HepG2 (cell line): Measurements from ENCODE around the gene PIAS3. TPM values are rescaled to one million over a fixed set of nuclear protein-coding genes. Genes with fewer than 3 reads are reported as not detected.

Source experiments
- ATAC-seq: fragments of 200-7000 bp; cut with Tn5 transposase; 3 replicates; pipeline ENCODE4 v1.9.1; 2020; ENCODE audit warnings: mild to moderate bottlenecking, moderate library complexity
- BruUV-seq: library from RNA; stranded (reverse); fragments of 400-500 nt; replicated peaks from 2 replicates; lab custom pipeline; 2021; lab: Mats Ljungman, UMichigan
- CTCF ChIA-PET: fragments of 300-600 bp; formaldehyde crosslinking; extraction: SDS; loops from one replicate; lab custom pipeline; 2021; ENCODE audit warnings: low total read pairs, inconsistent platforms, low intra/inter-chr PET ratio; lab: Yijun Ruan, JAX
- POLR2A ChIA-PET: fragments of 350-600 bp; sonication (Branson Sonifier 250); formaldehyde crosslinking; loops from one replicate; lab custom pipeline; 2020; ENCODE audit warnings: antibody characterized with exemption, inconsistent platforms; lab: Yijun Ruan, JAX
- DNase-seq: peaks from one replicate; pipeline ENCODE4 v3.0.0-alpha.2; 2015; ENCODE audit warnings: low spot score
- FAIRE-seq: peaks from 3 replicates; lab custom pipeline; 2011; peaks lifted over from hg19 to GRCh38; lab: Jason Lieb, UNC
- H2AFZ ChIP-seq: one replicate; pipeline ENCODE4 v1.6.1; 2011; ENCODE audit warnings: low read length, inconsistent platforms
- H3K27ac ChIP-seq: fragments of 300-600 bp; 3 replicates; pipeline ENCODE4 v1.8.0; 2011; ENCODE audit warnings: mixed run types, mild to moderate bottlenecking, mixed read lengths, low read length, inconsistent platforms; ENCODE audit not compliant: insufficient read depth; ENCODE audit errors: extremely low read length
- H3K27me3 ChIP-seq, 2 experiments: fragments of 200-600 bp in 1 of 2; 2 replicates in 1 of 2; 3 replicates in 1 of 2; pipeline versions ENCODE4 v1.6.0 to v1.8.0; 2011; ENCODE audit warnings: low read length in 2 of 2, mild to moderate bottlenecking in 2 of 2, moderate library complexity in 2 of 2, inconsistent platforms in 1 of 2; ENCODE audit not compliant: insufficient read depth in 2 of 2, control insufficient read depth in 1 of 2
- H3K36me3 ChIP-seq, 2 experiments: fragments of 200-600 bp in 1 of 2; replicated peaks in 1 of 2; 2 replicates in 1 of 2; 3 replicates in 1 of 2; pipeline versions ENCODE4 v1.5.1 to v1.8.0; 2011; ENCODE audit warnings: low read length in 2 of 2, inconsistent platforms in 1 of 2; ENCODE audit not compliant: insufficient read depth in 2 of 2, control insufficient read depth in 1 of 2
- H3K4me1 ChIP-seq: 2 replicates; pipeline ENCODE4 v1.5.1; 2012; ENCODE audit warnings: low read length, inconsistent platforms; ENCODE audit not compliant: insufficient read depth
- H3K4me2 ChIP-seq: 2 replicates; pipeline ENCODE4 v1.6.0; 2011; ENCODE audit warnings: low read depth, low read length, inconsistent platforms
- H3K4me3 ChIP-seq, 3 experiments: fragments of 200-600 bp in 1 of 3; sonication (generic), shearing (Covaris generic) in 1 of 3; replicated peaks in 1 of 3; 2 replicates each; pipeline ENCODE4 v1.5.1; 2011 to 2016; ENCODE audit warnings: low read length in 3 of 3, inconsistent platforms in 2 of 3, low read depth in 2 of 3, mild to moderate bottlenecking in 2 of 3, control low read depth in 1 of 3, mixed read lengths in 1 of 3; ENCODE audit not compliant: insufficient read depth in 1 of 3
- H3K79me2 ChIP-seq: one replicate; pipeline ENCODE4 v1.6.1; 2011; ENCODE audit warnings: low read length, inconsistent platforms; ENCODE audit not compliant: insufficient read depth
- H3K9ac ChIP-seq: 2 replicates; pipeline ENCODE4 v1.6.0; 2011; ENCODE audit warnings: mild to moderate bottlenecking, low read depth, low read length, inconsistent platforms; ENCODE audit not compliant: insufficient read depth
- H3K9me3 ChIP-seq: 2 replicates; pipeline ENCODE4 v1.5.1; 2012; ENCODE audit warnings: mild to moderate bottlenecking, low read length
- H4K20me1 ChIP-seq: 2 replicates; pipeline ENCODE4 v1.6.0; 2011; ENCODE audit warnings: inconsistent platforms, mild to moderate bottlenecking, low read length, moderate library complexity; ENCODE audit not compliant: insufficient read depth
- CEBPB ChIP-seq: IDR thresholded peaks from 2 replicates; pipeline ENCODE4 v1.6.1; 2011; ENCODE audit warnings: low read depth, low read length, improper control_type of control experiment, borderline replicate concordance
- FOSL1 ChIP-seq: sonication (generic); formaldehyde crosslinking; IDR thresholded peaks from 2 replicates; pipeline ENCODE4 v1.9.0; 2021; ENCODE audit warnings: missing genetic modification reagents, borderline replicate concordance
- ZNF317 ChIP-seq: sonication (generic); formaldehyde crosslinking; IDR thresholded peaks from 2 replicates; pipeline ENCODE4 v1.5.0; 2020; ENCODE audit warnings: mild to moderate bottlenecking, missing genetic modification reagents
- WGBS: methylation state at CpG from one replicate; pipeline ENCODE4 v1.1.6; 2017; ENCODE audit warnings: low lambda C conversion rate; 5-methylcytosine and 5-hydroxymethylcytosine counted together
- in situ Hi-C: cut with HindIII; loops from 2 replicates; pipeline ENCODE4 v1.10.0; 2017; ENCODE audit warnings: low pct_unique_long_range_greater_than_20kb; ENCODE audit not compliant: extremely low pct_ligation_motif_present
- intact Hi-C: fragments of 100-400 bp; cut with micrococcal nuclease; formaldehyde crosslinking; loops from one replicate; pipeline ENCODE4 v1.10.0; 2022; ENCODE audit not compliant: unreplicated experiment
- polyA plus RNA-seq, 8 experiments: library from polyadenylated mRNA; depleted of rRNA in 3 of 8; stranded (reverse) in 7 of 8; unstranded in 1 of 8; fragments of >200 nt; fragmentation: Illumina TruSeq in 4 of 8; extraction: Trizol in 4 of 8; gene quantifications; 2 replicates each; pipeline versions ENCODE4 v1.2.1 to v1.2.3, GENCODE V29; 2011 to 2016; ENCODE audit warnings: low read depth in 4 of 8, missing spikeins in 1 of 8, mixed read lengths in 1 of 8; ENCODE audit not compliant: insufficient read depth in 1 of 8
- total RNA-seq, 5 experiments: library from RNA; depleted of rRNA; stranded (reverse); fragments of >200 nt; fragmentation: Illumina TruSeq; extraction: Trizol; gene quantifications; 2 replicates each; pipeline ENCODE4 v1.2.3, GENCODE V29; 2016; ENCODE audit warnings: low read depth in 1 of 5
- TF ChIP-seq, protein P1 (sequence below): fragments of 450-650 bp; IDR thresholded peaks from 2 replicates; pipeline ENCODE4 v1.6.1; 2017; ENCODE audit warnings: mild to moderate bottlenecking
- TF ChIP-seq, protein P2 (sequence below): sonication (generic); formaldehyde crosslinking; IDR thresholded peaks from 2 replicates; pipeline ENCODE4 v1.4.0; 2020; ENCODE audit warnings: missing genetic modification reagents

The PIAS3 gene
- total and polyA plus RNA-seq, 2 of the 13 experiments (the other 11 are each of a cell fraction or from before 2014, with no cell fraction given) = 3.7 to 8.0 TPM

DNA sequence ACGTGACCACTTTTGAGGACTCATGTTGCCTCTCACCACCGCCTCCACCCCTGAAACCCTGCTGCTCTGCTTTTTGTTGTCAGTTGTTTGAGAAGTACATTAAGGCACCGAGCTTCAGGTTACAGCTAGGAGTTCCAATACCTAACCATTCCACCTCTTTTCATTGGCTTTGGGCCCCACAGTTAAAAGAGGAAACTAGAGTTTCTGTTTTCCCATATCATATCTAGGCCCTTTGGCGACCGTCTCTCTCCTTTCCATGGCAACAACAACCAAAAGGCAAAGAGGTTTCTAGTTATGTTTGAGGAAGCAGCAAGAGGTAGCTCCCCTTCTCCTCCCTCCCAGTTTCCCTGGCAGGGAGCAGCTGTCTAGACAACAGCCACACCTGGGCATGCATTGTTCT lies 20.9 kb upstream of the PIAS3 start (continued):
- TF ChIP-seq, protein P1, sequence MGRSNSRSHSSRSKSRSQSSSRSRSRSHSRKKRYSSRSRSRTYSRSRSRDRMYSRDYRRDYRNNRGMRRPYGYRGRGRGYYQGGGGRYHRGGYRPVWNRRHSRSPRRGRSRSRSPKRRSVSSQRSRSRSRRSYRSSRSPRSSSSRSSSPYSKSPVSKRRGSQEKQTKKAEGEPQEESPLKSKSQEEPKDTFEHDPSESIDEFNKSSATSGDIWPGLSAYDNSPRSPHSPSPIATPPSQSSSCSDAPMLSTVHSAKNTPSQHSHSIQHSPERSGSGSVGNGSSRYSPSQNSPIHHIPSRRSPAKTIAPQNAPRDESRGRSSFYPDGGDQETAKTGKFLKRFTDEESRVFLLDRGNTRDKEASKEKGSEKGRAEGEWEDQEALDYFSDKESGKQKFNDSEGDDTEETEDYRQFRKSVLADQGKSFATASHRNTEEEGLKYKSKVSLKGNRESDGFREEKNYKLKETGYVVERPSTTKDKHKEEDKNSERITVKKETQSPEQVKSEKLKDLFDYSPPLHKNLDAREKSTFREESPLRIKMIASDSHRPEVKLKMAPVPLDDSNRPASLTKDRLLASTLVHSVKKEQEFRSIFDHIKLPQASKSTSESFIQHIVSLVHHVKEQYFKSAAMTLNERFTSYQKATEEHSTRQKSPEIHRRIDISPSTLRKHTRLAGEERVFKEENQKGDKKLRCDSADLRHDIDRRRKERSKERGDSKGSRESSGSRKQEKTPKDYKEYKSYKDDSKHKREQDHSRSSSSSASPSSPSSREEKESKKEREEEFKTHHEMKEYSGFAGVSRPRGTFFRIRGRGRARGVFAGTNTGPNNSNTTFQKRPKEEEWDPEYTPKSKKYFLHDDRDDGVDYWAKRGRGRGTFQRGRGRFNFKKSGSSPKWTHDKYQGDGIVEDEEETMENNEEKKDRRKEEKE = no peak

DNA sequence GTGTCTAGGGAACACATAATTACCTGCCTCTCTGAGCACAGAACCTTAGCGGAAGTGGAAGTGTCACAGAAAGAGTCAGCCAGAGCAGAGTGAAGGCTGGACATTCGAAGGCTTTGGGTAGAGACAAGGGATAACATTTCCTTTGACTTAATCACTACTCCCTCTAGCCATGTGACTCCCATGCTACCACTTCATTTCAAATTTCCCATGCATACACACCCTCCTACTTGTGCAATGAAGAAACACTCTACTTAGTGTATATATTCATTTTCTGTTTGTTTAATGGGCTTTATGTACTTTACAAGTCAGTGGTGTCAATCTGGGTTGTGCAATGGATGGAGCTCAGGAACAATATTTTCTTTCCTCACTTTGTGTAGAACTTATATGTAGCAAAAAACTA lies 19.8 kb upstream of the PIAS3 start:
- Histone ChIP-seq H3K79me2 (no peaks in the 10 kb centered on the region), H3K27ac (no peak overlapping the region), H3K4me1 (0 out of 2 replicates have a peak, but pooled peaks cover 7% of the 10 kb centered on the region), H3K4me2 (no peak overlapping the region), H3K27me3 (peaks cover 2 to 46% of the 10 kb centered on the region in 2 experiments; a peak in 3 of 5 replicates), H2AFZ (no peak overlapping the region), H4K20me1 (no peaks in the 10 kb centered on the region), H3K36me3 (no peaks in the 10 kb centered on the region), H3K4me3 (no peak overlapping the region), H3K9me3 (no peaks in the 10 kb centered on the region), H3K9ac (no peak overlapping the region)
- WGBS = 27% methylated on average over 2 of the region's 2 CpGs
- ChIA-PET POLR2A (no interaction called here), CTCF (no interaction called here)
- no peak for FAIRE-seq
- intact Hi-C loops (no loop called here), in situ Hi-C loops (no loop called here)
- TF ChIP-seq, protein P2, sequence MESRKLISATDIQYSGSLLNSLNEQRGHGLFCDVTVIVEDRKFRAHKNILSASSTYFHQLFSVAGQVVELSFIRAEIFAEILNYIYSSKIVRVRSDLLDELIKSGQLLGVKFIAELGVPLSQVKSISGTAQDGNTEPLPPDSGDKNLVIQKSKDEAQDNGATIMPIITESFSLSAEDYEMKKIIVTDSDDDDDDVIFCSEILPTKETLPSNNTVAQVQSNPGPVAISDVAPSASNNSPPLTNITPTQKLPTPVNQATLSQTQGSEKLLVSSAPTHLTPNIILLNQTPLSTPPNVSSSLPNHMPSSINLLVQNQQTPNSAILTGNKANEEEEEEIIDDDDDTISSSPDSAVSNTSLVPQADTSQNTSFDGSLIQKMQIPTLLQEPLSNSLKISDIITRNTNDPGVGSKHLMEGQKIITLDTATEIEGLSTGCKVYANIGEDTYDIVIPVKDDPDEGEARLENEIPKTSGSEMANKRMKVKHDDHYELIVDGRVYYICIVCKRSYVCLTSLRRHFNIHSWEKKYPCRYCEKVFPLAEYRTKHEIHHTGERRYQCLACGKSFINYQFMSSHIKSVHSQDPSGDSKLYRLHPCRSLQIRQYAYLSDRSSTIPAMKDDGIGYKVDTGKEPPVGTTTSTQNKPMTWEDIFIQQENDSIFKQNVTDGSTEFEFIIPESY (CRISPR knock-in tag) = no peak
- TF ChIP-seq FOSL1 (CRISPR knock-in tag) (no peak), CEBPB (peak; percentile 50), ZNF317 (CRISPR knock-in tag) (no peak)
- BruUV-seq = no TSS peak
- ATAC-seq = no peak
- no peak for DNase-seq
